ENCODE data around the gene KRTDAP.

DNA sequence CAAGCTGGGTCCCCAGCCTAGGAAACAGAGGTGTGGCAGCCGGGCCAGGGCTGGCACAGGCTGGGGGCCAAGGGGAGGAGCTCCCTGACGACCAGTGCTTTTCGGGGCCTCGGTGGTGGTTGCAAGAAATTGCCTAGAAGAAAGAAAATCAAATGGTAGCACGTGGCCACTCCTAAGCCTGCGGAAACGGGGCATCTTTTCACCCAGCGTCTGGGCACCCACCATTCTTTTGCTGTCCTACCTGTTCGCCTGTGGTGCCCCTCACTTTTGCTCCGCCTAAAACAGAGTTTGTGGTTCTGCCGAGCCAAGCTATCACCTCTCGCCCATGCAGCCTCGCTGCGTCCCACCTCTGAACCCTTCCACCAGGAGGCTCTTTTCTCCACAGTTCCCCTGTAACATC is 7.1 kb upstream of the KRTDAP start:
- no peak for TF ChIP-seq CTBP1 (IDR thresholded peaks at IDR 0.05; ENCODE audit: borderline replicate concordance)
- no peak for TF ChIP-seq SP1 (IDR thresholded peaks at IDR 0.05)
- TF ChIP-seq HDGF (IDR thresholded peaks at IDR 0.05; ENCODE audit: borderline replicate concordance) = no peak

Data from HEK293T (cell line).